GM12864 (cell line): ENCODE data around the gene PDE4B.

Source experiments
- DNase-seq: peaks from one replicate; pipeline ENCODE4 v3.0.0-alpha.2; 2011; ENCODE audit warnings: low read depth
- H3K4me3 ChIP-seq: 2 replicates; pipeline ENCODE4 v1.5.1; 2011; ENCODE audit warnings: mild to moderate bottlenecking, low read depth, low read length, control low read depth
- TF ChIP-seq, protein P1 (sequence below): IDR thresholded peaks from 2 replicates; pipeline ENCODE4 v1.5.1; 2011; ENCODE audit warnings: low read depth, mild to moderate bottlenecking, moderate library complexity, low read length, control low read depth, inconsistent platforms; ENCODE audit errors: missing control alignments

The PDE4B gene

DNA sequence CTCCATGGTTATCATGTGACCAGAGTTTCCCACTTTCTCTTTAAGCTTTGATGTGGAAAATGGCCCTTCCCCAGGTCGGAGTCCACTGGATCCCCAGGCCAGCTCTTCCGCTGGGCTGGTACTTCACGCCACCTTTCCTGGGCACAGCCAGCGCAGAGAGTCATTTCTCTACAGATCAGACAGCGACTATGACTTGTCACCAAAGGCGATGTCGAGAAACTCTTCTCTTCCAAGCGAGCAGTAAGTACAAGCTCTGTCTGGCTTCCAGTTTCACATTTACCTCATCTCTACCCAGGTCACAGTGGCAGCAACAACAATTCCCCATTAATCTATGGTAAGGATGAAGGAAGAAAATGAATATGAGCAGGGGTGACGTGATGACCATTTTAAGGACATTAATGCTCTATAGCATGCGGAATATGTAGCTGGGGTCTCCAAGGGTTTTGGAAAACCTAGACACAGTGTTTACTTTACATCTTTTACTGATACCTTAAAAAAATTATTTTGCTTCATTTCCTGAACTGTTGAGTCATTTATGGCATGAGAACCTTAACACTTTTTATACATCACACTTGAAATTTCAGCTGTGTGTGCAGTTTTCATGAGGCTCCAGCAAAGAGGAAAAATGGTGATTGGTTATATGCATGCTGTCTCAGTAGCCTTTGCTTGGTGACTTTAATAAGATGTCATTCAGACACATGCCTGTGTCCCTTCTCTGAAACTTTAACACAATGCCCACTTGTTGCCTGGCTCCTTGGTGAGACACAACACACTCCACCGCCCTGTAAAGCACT lies 454.9 kb downstream of the PDE4B start:
- no peak for DNase-seq
- peak overlapping the region; percentile 52 for H3K4me3 ChIP-seq
- TF ChIP-seq, protein P1, sequence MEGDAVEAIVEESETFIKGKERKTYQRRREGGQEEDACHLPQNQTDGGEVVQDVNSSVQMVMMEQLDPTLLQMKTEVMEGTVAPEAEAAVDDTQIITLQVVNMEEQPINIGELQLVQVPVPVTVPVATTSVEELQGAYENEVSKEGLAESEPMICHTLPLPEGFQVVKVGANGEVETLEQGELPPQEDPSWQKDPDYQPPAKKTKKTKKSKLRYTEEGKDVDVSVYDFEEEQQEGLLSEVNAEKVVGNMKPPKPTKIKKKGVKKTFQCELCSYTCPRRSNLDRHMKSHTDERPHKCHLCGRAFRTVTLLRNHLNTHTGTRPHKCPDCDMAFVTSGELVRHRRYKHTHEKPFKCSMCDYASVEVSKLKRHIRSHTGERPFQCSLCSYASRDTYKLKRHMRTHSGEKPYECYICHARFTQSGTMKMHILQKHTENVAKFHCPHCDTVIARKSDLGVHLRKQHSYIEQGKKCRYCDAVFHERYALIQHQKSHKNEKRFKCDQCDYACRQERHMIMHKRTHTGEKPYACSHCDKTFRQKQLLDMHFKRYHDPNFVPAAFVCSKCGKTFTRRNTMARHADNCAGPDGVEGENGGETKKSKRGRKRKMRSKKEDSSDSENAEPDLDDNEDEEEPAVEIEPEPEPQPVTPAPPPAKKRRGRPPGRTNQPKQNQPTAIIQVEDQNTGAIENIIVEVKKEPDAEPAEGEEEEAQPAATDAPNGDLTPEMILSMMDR = no peak

DNA sequence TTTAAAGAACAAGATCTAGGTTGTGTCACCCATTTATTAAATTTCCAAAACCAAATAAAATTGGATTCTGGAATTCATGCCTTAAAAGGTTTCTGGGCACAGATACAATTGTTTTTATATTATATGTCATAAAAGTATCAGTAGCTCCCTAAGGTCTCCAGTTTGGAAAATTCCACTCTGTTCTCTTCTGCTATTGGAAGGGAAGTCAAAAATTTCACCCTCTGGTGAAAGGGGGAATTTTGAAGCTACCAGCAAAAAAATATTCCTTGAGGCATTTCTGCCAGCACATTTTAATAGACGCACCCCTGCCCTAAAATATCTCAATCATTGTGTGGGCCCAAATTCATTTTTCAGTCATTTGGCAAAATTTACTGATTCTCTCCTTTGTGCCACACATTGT lies 455.6 kb downstream of the PDE4B start:
- TF ChIP-seq, protein P1 = no peak

GRCh38 chr1:66248746-66249145 lies 456.1 kb downstream of the PDE4B start:
- TF ChIP-seq, protein P1 = no peak

More for the DNA sequence above, 455.6 kb downstream of the PDE4B start:
- DNase-seq = no peak
- H3K4me3 ChIP-seq = no peak overlapping the region

GRCh38 chr1:66250075-66250474 lies 457.4 kb downstream of the PDE4B start:
- no peak for DNase-seq
- no peak overlapping the region for H3K4me3 ChIP-seq
- TF ChIP-seq, protein P1 = no peak

More at GRCh38 chr1:66248746-66249145, 456.1 kb downstream of the PDE4B start:
- no peak for DNase-seq
- H3K4me3 ChIP-seq = no peak overlapping the region

- TF ChIP-seq, protein P1 = no peak
- no peak overlapping the region for H3K4me3 ChIP-seq
- DNase-seq = no peak
Measured at GRCh38 chr1:66250478-66250877, 457.8 kb downstream of the PDE4B start.

- no peak overlapping the region for H3K4me3 ChIP-seq
- DNase-seq = no peak
- TF ChIP-seq, protein P1 = peak; percentile 17
Measured at GRCh38 chr1:66251546-66251945, 458.9 kb downstream of the PDE4B start.
